EH (cell line): ENCODE results near the gene RNF114.

Source experiments
- DNase-seq: peaks from one replicate; pipeline ENCODE4 v3.0.0-alpha.2; 2015; ENCODE audit warnings: low read depth

Gene RNF114

GRCh38 chr20:49904440-49905214 is 31.6 kb upstream of the RNF114 start:
- no peak for DNase-seq

DNA sequence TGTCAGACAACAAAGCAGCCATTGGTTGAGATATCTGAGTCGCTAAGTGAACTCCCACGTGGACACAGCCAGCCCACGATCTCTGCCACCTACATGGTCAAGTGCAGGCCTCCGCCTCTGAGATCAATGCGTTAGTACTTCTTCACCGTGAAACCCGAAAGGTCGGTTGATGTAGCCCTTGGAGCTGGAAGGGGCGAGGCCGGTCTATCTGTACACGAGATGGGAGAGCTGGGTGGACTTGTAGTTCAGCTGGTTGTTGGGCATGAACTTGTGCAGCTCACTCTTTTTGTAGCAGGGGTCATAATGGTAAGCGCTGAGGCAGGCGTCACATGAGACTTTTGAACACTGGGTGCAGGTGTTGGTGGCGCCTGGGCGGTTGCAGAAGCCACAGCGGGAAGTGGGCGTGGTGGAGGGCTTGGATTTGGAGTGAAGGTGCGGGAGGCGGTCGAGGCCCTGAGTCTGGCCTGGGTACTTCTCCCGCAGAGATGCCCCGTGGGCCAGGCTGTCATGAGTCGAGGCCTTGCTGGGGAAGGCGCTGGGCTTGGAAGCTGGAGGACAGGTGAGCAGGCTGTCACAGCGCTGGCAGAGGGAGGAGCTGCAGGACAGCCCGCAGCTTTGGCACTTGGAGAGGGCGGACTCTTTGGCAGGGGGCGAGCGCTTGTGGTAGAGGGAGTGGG is 30.6 kb upstream of the RNF114 start:
- DNase-seq, result no peak

- DNase-seq, result no peak
These were observed 30.0 kb upstream of the RNF114 start for GRCh38 chr20:49906101-49906604.

GRCh38 chr20:49906615-49907154 is 29.5 kb upstream of the RNF114 start:
- no peak for DNase-seq

GRCh38 chr20:49907405-49908257 is 28.6 kb upstream of the RNF114 start:
- no peak for DNase-seq

GRCh38 chr20:49908258-49908565 is 28.0 kb upstream of the RNF114 start:
- no peak for DNase-seq

DNA sequence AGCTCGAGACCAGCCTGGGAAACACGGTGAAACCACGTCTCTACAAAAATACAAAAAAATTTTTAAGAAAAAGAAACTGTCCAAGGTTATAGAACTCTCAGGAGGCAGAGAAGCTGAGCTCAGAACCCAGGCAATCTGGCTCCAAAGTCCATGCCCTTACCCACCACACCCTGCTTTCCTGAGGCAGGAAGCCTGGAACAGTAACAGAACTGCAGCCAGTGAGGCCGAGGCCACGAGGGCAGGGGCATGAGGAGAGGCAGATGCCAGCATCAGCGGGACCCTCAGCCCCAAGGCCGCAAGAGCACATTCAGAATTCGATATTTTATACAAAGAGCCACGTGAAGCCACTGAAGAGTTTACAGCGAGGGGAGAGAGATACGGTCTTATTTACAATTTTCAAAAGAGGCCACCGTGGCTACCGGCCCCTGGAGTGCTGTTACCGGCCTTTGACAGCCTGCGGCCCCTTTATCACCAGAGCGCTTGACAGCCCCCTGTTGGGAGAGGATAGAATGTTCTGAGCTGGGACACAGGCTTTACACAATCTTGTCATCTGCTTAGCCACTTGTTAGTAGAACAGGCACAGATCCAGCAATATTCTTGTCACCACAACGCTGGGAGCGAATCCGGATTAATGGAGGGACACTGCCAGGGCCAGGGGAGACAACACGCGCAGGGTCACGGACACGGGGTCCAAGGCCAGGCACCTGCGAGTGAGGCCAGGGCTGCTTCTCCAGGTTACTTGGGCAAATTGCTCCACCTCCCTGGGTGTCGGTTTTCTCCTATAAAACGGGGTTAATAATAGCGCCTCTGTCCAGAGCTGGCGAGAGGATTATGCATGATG is 26.5 kb upstream of the RNF114 start:
- no peak for DNase-seq

- no peak for DNase-seq
These were observed 25.9 kb upstream of the RNF114 start for GRCh38 chr20:49910340-49910706.

GRCh38 chr20:49913399-49914047 is 22.7 kb upstream of the RNF114 start:
- DNase-seq, result no peak

DNA sequence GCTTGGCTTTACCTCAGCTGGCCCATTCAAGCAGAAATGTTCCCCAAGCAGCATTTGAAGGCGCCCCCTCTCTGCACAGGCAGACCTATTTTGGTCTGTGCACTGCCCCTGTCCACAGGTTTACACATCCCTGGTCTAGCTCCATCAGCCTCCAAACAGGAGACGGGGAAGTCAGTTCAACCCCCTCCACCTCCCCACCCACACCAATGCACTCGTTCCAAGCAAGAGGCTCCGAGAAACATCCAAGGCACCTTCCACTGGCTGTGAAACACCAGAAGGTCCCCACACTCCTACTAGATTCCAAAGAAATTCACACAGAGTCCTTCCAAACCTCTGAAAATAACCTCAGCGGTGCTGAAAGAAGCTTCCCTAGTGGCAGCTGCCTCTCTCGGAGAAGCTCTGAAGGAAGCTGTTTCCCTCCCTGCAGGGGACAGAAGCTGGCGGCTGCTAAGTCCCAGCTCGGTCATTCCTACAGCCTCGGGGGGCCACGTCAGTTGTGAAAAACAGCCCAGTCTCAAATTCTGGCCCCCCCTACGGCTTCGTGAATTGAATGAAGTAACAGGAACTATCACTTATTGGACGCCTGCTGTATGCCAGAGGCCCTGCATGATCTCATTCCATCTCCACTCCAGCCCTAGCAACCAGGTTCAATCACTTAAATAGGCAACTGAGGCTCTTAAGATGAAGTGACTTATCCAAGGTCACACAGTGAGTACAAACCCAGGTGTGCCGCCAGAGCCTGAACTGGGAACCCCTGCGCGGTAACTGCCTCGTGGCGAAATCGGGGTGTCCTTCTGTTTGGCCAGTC is 21.7 kb upstream of the RNF114 start:
- peak; percentile 51 for DNase-seq

DNA sequence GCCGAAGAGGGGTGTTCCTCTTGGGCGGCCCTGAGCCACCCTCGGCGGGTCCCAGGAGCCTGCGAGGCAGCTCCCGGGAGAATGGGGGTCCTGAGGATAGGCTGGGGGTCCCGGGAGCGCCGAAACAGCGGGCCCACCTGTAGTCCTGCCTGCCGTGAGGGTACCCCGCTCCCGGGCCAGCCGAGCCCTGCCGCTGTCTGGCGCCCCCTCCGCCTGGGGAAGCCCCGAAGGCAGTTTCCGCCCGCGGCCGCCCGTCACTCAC is 21.1 kb upstream of the RNF114 start:
- no peak for DNase-seq

DNA sequence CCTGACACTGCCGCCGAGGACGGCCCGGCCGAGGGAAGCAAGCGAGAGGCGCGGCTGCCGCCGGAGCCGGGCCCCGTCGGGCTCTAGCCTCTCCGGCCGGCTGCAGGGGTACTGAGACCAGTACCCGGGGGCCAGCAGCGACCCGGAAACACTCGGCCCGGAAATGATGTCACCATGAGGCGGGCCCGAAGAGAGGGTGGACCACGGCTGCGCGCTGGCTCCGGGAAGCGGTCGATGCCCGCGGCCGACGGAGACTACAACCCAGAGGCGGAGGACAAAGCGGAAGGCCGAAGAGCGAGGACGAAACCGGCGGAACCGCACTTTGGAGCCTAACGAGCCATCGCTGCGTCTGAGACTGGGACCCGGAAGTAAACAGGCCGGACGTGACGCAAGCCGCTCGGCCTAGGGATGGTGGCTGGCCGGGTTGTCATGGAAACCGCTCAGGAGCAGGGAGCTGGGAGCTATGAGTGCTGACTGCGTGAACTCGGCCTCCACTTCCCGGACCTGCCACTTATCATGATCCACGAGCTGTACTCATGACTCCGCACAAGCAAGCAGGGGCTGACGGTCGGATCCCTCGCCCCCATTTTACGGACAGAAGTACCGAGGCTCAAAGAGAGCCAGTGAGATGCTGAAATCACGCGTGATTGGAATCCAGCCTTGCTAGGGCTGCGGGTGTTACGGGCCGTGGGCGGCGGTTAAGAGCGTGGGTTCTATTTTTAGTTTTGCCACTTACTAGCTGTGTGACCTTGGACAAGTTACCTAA is 20.6 kb upstream of the RNF114 start, which contains the start of gene SPATA2:
Gene SPATA2, minus strand, starts transcription at position 150 of the 766 bp plus-strand sequence. CDS start 7,039 bp downstream, outside the sequence.
- peak; percentile 97 for DNase-seq

DNA sequence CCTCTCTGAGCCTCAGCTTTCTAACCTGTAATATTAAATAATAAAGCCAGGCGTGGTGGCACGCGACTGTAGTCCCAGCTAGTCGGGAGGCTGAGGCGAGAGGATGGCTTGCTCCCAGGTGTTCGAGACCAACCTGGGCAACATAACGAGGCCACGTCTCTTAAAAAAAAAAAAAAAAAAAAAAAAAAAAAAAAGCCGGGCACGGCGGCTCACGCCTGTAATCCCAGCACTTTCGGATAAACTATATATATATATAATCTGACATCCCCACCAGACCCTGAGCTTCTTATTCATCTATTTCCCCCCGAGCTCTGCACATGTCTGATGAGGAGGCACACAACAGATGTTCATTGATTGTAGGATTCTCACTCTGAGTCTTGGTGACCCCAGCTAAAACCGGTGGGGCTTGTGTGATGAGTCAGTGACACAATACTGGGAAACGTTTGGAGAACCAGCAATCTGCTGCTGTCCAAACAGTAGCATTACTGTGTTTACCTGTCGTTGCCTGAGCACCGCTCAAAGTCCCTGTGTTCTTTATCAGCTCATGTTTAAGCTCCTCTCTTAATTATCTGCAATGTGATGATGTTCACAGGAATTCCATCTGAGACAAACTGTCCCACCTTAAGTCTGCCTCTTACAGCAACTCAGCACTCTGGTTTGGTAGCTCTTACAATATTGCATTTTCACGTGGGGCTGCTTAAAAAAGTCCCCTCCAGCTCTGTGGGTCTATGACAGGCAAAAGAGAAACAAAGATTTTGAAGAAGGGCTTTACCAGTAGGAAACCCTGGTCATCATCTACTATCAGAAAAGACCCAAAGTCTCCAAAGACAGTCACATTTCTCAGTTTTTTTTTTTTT is 19.8 kb upstream of the RNF114 start:
- peak; percentile 47 for DNase-seq

GRCh38 chr20:49918446-49918845 is 17.8 kb upstream of the RNF114 start:
- DNase-seq, result no peak

GRCh38 chr20:49919009-49919408 is 17.2 kb upstream of the RNF114 start:
- no peak for DNase-seq

- peak; percentile 30 for DNase-seq
These were observed 16.7 kb upstream of the RNF114 start for GRCh38 chr20:49919461-49919860.

GRCh38 chr20:49924247-49924646 is 11.9 kb upstream of the RNF114 start:
- no peak for DNase-seq

GRCh38 chr20:49925901-49926454 is 10.2 kb upstream of the RNF114 start:
- DNase-seq, result peak; percentile 37
